ENCODE data around the gene LMNTD2.

- TF ChIP-seq, protein P1, sequence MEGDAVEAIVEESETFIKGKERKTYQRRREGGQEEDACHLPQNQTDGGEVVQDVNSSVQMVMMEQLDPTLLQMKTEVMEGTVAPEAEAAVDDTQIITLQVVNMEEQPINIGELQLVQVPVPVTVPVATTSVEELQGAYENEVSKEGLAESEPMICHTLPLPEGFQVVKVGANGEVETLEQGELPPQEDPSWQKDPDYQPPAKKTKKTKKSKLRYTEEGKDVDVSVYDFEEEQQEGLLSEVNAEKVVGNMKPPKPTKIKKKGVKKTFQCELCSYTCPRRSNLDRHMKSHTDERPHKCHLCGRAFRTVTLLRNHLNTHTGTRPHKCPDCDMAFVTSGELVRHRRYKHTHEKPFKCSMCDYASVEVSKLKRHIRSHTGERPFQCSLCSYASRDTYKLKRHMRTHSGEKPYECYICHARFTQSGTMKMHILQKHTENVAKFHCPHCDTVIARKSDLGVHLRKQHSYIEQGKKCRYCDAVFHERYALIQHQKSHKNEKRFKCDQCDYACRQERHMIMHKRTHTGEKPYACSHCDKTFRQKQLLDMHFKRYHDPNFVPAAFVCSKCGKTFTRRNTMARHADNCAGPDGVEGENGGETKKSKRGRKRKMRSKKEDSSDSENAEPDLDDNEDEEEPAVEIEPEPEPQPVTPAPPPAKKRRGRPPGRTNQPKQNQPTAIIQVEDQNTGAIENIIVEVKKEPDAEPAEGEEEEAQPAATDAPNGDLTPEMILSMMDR (conservative IDR thresholded peaks at IDR 0.05; ENCODE audit: low read depth, low read length) = no peak
- TF ChIP-seq EZH2phosphoT487 (IDR thresholded peaks at IDR 0.05; ENCODE audit: borderline replicate concordance, low read length) = no peak
- no peak for TF ChIP-seq EZH2 (IDR thresholded peaks at IDR 0.05; ENCODE audit: low read length, unreplicated experiment)
Observed at GRCh38 chr11:551596-551995, 8.9 kb downstream of the LMNTD2 start.
